PC-9 (cell line): ENCODE data around the gene DDX39B. TPM values are rescaled to one million over a fixed set of nuclear protein-coding genes. Genes with fewer than 3 reads are reported as not detected.
"Not testable (repeated sequence)": the region's sequence is repeated elsewhere in the genome, so short reads cannot be mapped to it uniquely, and the experiment has no call there.

Experiments
- BruUV-seq: library from RNA; stranded (reverse); fragments of 400-500 nt; replicated peaks from 2 replicates; lab custom pipeline; 2021; lab: Mats Ljungman, UMichigan
- CTCF ChIA-PET: fragments of 300-600 bp; sonication (Branson Sonifier 250); formaldehyde crosslinking; loops from one replicate; lab custom pipeline; 2022; ENCODE audit warnings: antibody characterized with exemption; lab: Charles Lee
- POLR2A ChIA-PET: fragments of 300-600 bp; sonication (Branson Sonifier 250); formaldehyde crosslinking; loops from one replicate; lab custom pipeline; 2022; ENCODE audit warnings: antibody characterized with exemption; ENCODE audit not compliant: unreplicated experiment; lab: Charles Lee
- DNase-seq, 2 experiments: peaks; one replicate each; pipeline versions ENCODE4 v3.0.0 to v3.0.0-alpha.2; 2015 to 2022; ENCODE audit warnings: mixed read lengths in 1 of 2
- H2AFZ ChIP-seq: fragments of 200-600 bp; sonication (generic); 2 replicates; pipeline ENCODE4 v1.8.1; 2017; ENCODE audit warnings: antibody characterized with exemption
- H3F3A ChIP-seq: fragments of 200-600 bp; sonication (generic); 2 replicates; pipeline ENCODE4 v1.8.1; 2017; ENCODE audit warnings: antibody characterized with exemption, mild to moderate bottlenecking, low read depth; ENCODE audit not compliant: insufficient read depth
- H3K27ac ChIP-seq: fragments of 200-600 bp; sonication (generic); 2 replicates; pipeline ENCODE4 v1.6.1; 2016; ENCODE audit warnings: mixed run types
- H3K27me3 ChIP-seq: fragments of 200-600 bp; sonication (generic); 2 replicates; pipeline ENCODE4 v1.6.1; 2016; ENCODE audit warnings: low read depth, mixed run types; ENCODE audit not compliant: insufficient read depth
- H3K36me3 ChIP-seq: fragments of 200-600 bp; sonication (generic); 2 replicates; pipeline ENCODE4 v1.6.1; 2016; ENCODE audit warnings: low read depth, mixed run types
- H3K4me1 ChIP-seq: fragments of 200-600 bp; sonication (generic); replicated peaks from 2 replicates; pipeline ENCODE4 v1.6.1; 2016; ENCODE audit warnings: mixed run types; ENCODE audit not compliant: insufficient read depth
- H3K4me2 ChIP-seq: fragments of 200-600 bp; sonication (generic); 2 replicates; pipeline ENCODE4 v1.6.1; 2017; ENCODE audit warnings: mixed run types
- H3K4me3 ChIP-seq: fragments of 200-600 bp; sonication (generic); 2 replicates; pipeline ENCODE4 v1.6.1; 2016; ENCODE audit warnings: mixed run types
- H3K79me2 ChIP-seq: fragments of 200-600 bp; sonication (generic); 2 replicates; pipeline ENCODE4 v1.6.1; 2017; ENCODE audit warnings: low read depth, mixed run types
- H3K9me2 ChIP-seq: fragments of 200-600 bp; sonication (generic); 2 replicates; pipeline ENCODE4 v1.8.1; 2017; ENCODE audit warnings: mild to moderate bottlenecking; ENCODE audit not compliant: insufficient read depth
- H3K9me3 ChIP-seq: fragments of 200-600 bp; sonication (generic); 2 replicates; pipeline ENCODE4 v1.8.1; 2016; ENCODE audit warnings: low read depth; ENCODE audit not compliant: insufficient read depth
- H4K20me1 ChIP-seq: fragments of 200-600 bp; sonication (generic); 2 replicates; pipeline ENCODE4 v1.8.1; 2017; ENCODE audit not compliant: insufficient read depth
- EZH2 ChIP-seq: fragments of 200-600 bp; sonication (generic); IDR thresholded peaks from 2 replicates; pipeline ENCODE4 v1.8.0; 2017; ENCODE audit warnings: antibody characterized with exemption, low read depth
- intact Hi-C: fragments of 100-400 bp; cut with micrococcal nuclease; formaldehyde crosslinking; loops from one replicate; pipeline ENCODE4 v1.10.0; 2022; ENCODE audit not compliant: unreplicated experiment
- total RNA-seq: library from RNA; stranded (reverse); gene quantifications from 2 replicates; pipeline ENCODE4 v1.2.3, GENCODE V29; 2021
- TF ChIP-seq, protein P1 (sequence below): fragments of 200-600 bp; sonication (generic); conservative IDR thresholded peaks from 2 replicates; pipeline ENCODE4 v1.6.1; 2017; ENCODE audit warnings: mixed run types, antibody characterized with exemption, mild to moderate bottlenecking, moderate library complexity

DDX39B gene
- total RNA-seq, 1 experiment from 2014 or later, result 383 TPM

DNA sequence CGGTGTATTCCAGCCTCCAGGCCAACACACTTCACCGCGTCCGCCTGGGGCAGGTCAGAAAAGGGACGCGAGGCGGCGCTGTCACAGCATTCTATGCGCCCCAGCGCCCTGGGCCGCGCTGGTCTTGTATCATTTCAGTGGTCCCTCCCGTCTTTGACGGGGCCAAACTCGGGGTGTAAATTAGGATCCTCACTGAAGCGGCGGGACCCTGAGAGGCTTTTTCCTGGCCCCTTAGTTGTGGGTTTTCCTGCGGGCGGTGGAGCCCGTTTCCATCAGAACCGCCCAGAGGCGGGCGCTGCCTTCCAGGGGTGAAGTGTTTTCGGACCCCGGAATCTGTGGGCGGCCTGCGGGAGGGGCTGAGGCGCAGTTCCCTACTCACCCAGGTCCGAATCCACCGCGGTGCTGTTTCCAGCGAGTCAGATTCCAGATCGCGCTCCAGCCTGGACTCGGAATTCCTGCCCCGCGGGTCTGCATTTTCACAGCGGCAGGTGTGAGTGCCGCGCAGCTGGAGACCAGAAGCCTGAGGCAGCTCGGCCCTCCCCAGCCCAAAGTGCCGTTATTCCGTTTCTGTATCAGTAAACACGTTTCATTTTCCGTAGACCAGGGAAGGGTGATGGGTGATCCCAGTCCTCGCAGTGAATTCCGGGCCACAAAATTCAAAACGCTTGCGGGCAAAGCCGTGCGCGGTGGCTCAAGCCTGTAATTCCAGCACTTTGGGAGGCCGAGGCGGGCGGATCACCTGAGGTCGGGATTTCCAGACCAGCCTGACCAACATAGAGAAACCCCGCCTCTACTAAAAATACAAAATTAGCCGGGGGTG is 47.7 kb downstream of the DDX39B start:
- Histone ChIP-seq H3K27ac (peak overlapping the region; percentile 47; the same call in 1 of the 2 replicates), H3K9me2 (no peaks in the 10 kb centered on the region), H2AFZ (peak overlapping the region; percentile 82), H3K36me3 (no peaks in the 10 kb centered on the region), H3K9me3 (no peaks in the 10 kb centered on the region), H3K4me2 (peak overlapping the region; percentile 79), H4K20me1 (no peaks in the 10 kb centered on the region), H3K27me3 (no peaks in the 10 kb centered on the region), H3K79me2 (peaks cover 17% of the 10 kb centered on the region; the same call in 1 of the 2 replicates), H3K4me1 (peaks cover 22% of the 10 kb centered on the region), H3K4me3 (peak overlapping the region; percentile 67), H3F3A (no peaks in the 10 kb centered on the region)
- TSS peak; percentile 10 for BruUV-seq
- POLR2A ChIA-PET, result interaction anchor here (0.6 kb wide), 1 partner anchor 31 kb away, joined by 3 read pairs; no protein-coding TSS in a partner anchor
- intact Hi-C loops, result loop anchor here (1.0 to 5.0 kb wide), 4 partner anchors 33 to 104 kb away; partner anchors contain the start of genes ATP6V1G2 and MCCD1
- no peak for TF ChIP-seq EZH2
- TF ChIP-seq, protein P1, sequence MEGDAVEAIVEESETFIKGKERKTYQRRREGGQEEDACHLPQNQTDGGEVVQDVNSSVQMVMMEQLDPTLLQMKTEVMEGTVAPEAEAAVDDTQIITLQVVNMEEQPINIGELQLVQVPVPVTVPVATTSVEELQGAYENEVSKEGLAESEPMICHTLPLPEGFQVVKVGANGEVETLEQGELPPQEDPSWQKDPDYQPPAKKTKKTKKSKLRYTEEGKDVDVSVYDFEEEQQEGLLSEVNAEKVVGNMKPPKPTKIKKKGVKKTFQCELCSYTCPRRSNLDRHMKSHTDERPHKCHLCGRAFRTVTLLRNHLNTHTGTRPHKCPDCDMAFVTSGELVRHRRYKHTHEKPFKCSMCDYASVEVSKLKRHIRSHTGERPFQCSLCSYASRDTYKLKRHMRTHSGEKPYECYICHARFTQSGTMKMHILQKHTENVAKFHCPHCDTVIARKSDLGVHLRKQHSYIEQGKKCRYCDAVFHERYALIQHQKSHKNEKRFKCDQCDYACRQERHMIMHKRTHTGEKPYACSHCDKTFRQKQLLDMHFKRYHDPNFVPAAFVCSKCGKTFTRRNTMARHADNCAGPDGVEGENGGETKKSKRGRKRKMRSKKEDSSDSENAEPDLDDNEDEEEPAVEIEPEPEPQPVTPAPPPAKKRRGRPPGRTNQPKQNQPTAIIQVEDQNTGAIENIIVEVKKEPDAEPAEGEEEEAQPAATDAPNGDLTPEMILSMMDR, result peak; percentile 87
- CTCF ChIA-PET, result interaction anchor here (0.6 to 1.3 kb wide), 2 partner anchors 90 to 105 kb away, joined by 4 read pairs; no protein-coding TSS in a partner anchor
- peak; percentile 54 to 84 for DNase-seq

DNA sequence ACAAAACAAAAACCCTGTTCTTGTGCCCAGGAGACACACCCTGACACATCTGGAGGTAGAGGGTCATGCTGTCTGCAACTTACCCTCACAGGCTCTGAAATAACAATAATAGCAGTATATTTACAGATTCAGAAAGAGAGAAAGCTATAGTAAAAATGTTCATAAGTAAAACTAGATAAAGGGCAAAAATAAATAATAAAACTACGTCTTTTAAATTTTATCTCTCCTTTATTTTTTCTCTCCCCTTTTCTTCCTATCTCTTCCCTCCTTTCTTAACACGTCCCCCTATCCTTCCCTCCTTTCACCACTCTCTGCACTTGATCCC is 48.3 kb downstream of the DDX39B start:
- H4K20me1 ChIP-seq, H3K27me3 ChIP-seq, H3F3A ChIP-seq, H3K9me2 ChIP-seq, H2AFZ ChIP-seq, BruUV-seq, H3K9me3 ChIP-seq, H3K36me3 ChIP-seq, DNase-seq, H3K27ac ChIP-seq, POLR2A ChIA-PET: not testable (repeated sequence)
- Histone ChIP-seq H3K4me2 (peak overlapping the region; percentile 79), H3K4me1 (peaks cover 20% of the 10 kb centered on the region), H3K4me3 (peak overlapping the region; percentile 67; the same call in 1 of the 2 replicates), H3K79me2 (0 out of 2 replicates have a peak, but pooled peaks cover 11% of the 10 kb centered on the region)
- CTCF ChIA-PET, result interaction anchor here (0.6 to 1.3 kb wide), 2 partner anchors 49 to 105 kb away, joined by 3 to 4 read pairs; no protein-coding TSS in a partner anchor
- intact Hi-C loops, result loop anchor here (5.0 kb wide), 1 partner anchor 34 kb away; the partner anchor contains the start of gene MCCD1

DNA sequence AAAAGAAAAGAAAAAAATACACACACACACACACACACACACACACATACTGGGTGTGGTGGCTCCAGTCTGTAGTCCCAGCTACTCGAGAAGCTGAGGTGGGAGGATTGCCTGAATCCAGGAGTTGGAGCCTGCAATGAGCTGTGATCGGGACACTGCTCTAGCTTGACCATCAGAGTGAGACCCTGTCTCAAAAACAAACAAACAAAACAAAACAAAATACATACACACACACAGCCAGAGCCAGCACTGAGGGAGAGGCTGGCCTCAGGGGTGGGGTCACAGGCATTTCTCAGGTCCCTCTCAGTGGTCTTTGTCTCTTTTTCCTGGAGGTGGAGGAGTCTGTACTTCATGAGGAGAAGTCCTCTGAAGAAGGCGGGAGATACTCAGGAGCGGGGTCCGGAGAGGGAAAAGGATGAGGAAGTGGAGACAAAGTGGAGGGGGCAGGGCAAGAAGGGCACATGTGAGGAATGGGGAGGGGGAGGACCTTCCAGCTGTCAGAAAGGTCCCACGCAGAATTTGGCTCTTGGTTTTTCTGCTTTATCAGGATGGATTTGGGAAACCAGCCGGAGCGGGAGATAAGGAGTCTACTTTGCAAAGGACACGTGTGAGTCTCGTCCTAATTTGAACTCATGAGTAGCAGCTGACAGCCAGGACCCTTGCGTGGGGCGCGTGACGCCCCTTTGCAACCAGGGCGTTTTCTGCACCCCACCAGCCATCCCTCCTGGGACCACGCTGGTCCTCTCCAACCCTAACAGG is 51.5 kb downstream of the DDX39B start:
- no peak overlapping the region for H3K27ac ChIP-seq
- no peaks in the 10 kb centered on the region for H3K9me2 ChIP-seq
- no peak overlapping the region for H3K4me3 ChIP-seq
- H4K20me1 ChIP-seq, result no peaks in the 10 kb centered on the region
- H3K4me2 ChIP-seq, result no peak overlapping the region
- H2AFZ ChIP-seq, result no peak overlapping the region
- CTCF ChIA-PET, result interaction anchor here (0.8 kb wide), 1 partner anchor 90 kb away, joined by 5 read pairs; no protein-coding TSS in a partner anchor
- no TSS peak for BruUV-seq
- H3K36me3 ChIP-seq, result no peaks in the 10 kb centered on the region
- no peaks in the 10 kb centered on the region for H3K27me3 ChIP-seq
- 0 out of 2 replicates have a peak, but pooled peaks cover 3% of the 10 kb centered on the region for H3K79me2 ChIP-seq
- TF ChIP-seq EZH2, result no peak
- TF ChIP-seq, protein P1, result no peak
- H3K9me3 ChIP-seq, result no peaks in the 10 kb centered on the region
- peaks cover 8% of the 10 kb centered on the region; the same call in 1 of the 2 replicates for H3K4me1 ChIP-seq
- H3F3A ChIP-seq, result no peaks in the 10 kb centered on the region
- no peak for DNase-seq
- intact Hi-C loops, result loop anchor here (5.0 kb wide), 1 partner anchor 37 kb away; the partner anchor contains the start of gene MCCD1
- POLR2A ChIA-PET, result no interaction called here
